Natural killer cell (primary cell): ENCODE results near the gene AKAP6. TPM values are rescaled to one million over a fixed set of nuclear protein-coding genes. Genes with fewer than 3 reads are reported as not detected.

Source experiments
- ATAC-seq, 3 donors: fragments of 150-1000 bp in 2 of 3; fragments of 200-7000 bp in 1 of 3; cut with Tn5 transposase; 1 replicate in 1 of 3; 2 replicates in 2 of 3; pipeline ENCODE4 v1.10.0; 2021; ENCODE audit warnings: mild to moderate bottlenecking in 2 of 3, moderate library complexity in 2 of 3
- DNase-seq, 2 donors: peaks; one replicate each; pipeline versions ENCODE4 v3.0.0 to v3.0.0-alpha.2; 2013 to 2021; ENCODE audit warnings: mixed read lengths in 1 of 2
- H3K27ac ChIP-seq: one replicate; pipeline ENCODE4 v1.5.1; 2013; ENCODE audit warnings: mild to moderate bottlenecking, low read length
- H3K27me3 ChIP-seq: one replicate; pipeline ENCODE4 v1.6.1; 2013; ENCODE audit warnings: low read length; ENCODE audit not compliant: control insufficient read depth, insufficient read depth
- H3K36me3 ChIP-seq: one replicate; pipeline ENCODE4 v1.6.1; 2013; ENCODE audit warnings: low read length; ENCODE audit not compliant: control insufficient read depth, insufficient read depth
- H3K4me1 ChIP-seq: one replicate; pipeline ENCODE4 v1.6.1; 2013; ENCODE audit warnings: low read length; ENCODE audit not compliant: control insufficient read depth, insufficient read depth
- H3K4me3 ChIP-seq: one replicate; pipeline ENCODE4 v1.5.1; 2013; ENCODE audit warnings: low read length
- H3K9me3 ChIP-seq: one replicate; pipeline ENCODE4 v1.6.1; 2013; ENCODE audit warnings: low read length; ENCODE audit not compliant: control insufficient read depth, insufficient read depth
- H3K27ac Mint-ChIP-seq, 2 donors: one replicate each; pipeline ENCODE4 v1.8.0; 2022; ENCODE audit warnings: mild to moderate bottlenecking in 2 of 2, mixed read lengths in 2 of 2, moderate library complexity in 1 of 2
- H3K27me3 Mint-ChIP-seq, 2 donors: one replicate each; pipeline ENCODE4 v1.8.0; 2022; ENCODE audit warnings: low read depth in 2 of 2, mixed read lengths in 2 of 2
- H3K36me3 Mint-ChIP-seq: one replicate; pipeline ENCODE4 v1.8.0; 2022; ENCODE audit warnings: mixed read lengths
- H3K4me1 Mint-ChIP-seq, 2 donors: one replicate each; pipeline ENCODE4 v1.8.0; 2022; ENCODE audit warnings: mixed read lengths in 2 of 2
- H3K4me3 Mint-ChIP-seq: one replicate; pipeline ENCODE4 v1.8.0; 2022; ENCODE audit warnings: mild to moderate bottlenecking, moderate library complexity, mixed read lengths
- H3K9me3 Mint-ChIP-seq, 2 donors: one replicate each; pipeline ENCODE4 v1.8.0; 2022; ENCODE audit warnings: mixed read lengths in 2 of 2
- WGBS: methylation state at CpG from one replicate; pipeline ENCODE4 v1.1.7; 2013; ENCODE audit warnings: missing lambda C conversion rate; ENCODE audit not compliant: insufficient coverage; 5-methylcytosine and 5-hydroxymethylcytosine counted together
- intact Hi-C: fragments of 100-400 bp; cut with micrococcal nuclease; formaldehyde crosslinking; loops from one replicate; pipeline ENCODE4 v1.14.2; 2022
- total RNA-seq, 4 donors: library from RNA; stranded (reverse); fragments of 120-200 nt in 1 of 4; gene quantifications; one replicate each; pipeline versions ENCODE4 v1.2.3 to v1.2.4, GENCODE V29; 2013 to 2022
- TF ChIP-seq, protein P1 (sequence below): fragments of 200-600 bp; IDR thresholded peaks from one replicate; pipeline ENCODE4 v1.8.0; 2022; ENCODE audit warnings: antibody characterized with exemption

Gene AKAP6
- total RNA-seq, 3 donors from 2014 or later (not counting 1 experiment from before 2014, with no cell fraction given): 0.21 to 1.3 (median 0.80) TPM

DNA sequence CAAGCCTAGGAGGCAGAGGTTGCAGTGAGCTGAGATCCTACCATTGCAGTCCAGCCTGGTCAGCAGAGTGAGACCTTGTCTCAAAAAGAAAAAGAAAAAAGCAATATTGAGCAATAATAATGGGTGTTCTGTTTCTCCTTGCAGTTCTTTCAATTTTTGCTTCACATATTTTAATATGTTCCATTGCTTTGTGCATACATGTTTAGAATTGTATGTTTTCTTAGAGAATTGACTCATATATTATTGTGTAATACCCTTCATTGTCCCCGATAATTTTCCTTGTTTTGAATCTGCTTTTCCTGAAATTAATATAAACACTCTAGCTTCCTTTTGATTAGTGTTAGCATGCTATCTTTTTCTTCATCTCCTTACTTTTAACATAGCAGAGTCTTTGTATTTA, 471.2 kb downstream of the AKAP6 start:
- Mint-ChIP-seq H3K4me3 (no peak overlapping the region), H3K9me3 (peaks cover 13 to 34% of the 10 kb centered on the region in 2 donors), H3K27ac (no peak overlapping the region), H3K36me3 (peaks cover 11% of the 10 kb centered on the region), H3K4me1 (no peaks in the 10 kb centered on the region), H3K27me3 (no peaks in the 10 kb centered on the region)
- intact Hi-C loops: no loop called here
- DNase-seq: no peak
- TF ChIP-seq, protein P1, sequence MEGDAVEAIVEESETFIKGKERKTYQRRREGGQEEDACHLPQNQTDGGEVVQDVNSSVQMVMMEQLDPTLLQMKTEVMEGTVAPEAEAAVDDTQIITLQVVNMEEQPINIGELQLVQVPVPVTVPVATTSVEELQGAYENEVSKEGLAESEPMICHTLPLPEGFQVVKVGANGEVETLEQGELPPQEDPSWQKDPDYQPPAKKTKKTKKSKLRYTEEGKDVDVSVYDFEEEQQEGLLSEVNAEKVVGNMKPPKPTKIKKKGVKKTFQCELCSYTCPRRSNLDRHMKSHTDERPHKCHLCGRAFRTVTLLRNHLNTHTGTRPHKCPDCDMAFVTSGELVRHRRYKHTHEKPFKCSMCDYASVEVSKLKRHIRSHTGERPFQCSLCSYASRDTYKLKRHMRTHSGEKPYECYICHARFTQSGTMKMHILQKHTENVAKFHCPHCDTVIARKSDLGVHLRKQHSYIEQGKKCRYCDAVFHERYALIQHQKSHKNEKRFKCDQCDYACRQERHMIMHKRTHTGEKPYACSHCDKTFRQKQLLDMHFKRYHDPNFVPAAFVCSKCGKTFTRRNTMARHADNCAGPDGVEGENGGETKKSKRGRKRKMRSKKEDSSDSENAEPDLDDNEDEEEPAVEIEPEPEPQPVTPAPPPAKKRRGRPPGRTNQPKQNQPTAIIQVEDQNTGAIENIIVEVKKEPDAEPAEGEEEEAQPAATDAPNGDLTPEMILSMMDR: no peak
- Histone ChIP-seq H3K4me1 (no peaks in the 10 kb centered on the region), H3K27ac (no peak overlapping the region), H3K9me3 (peaks cover 6% of the 10 kb centered on the region), H3K36me3 (no peaks in the 10 kb centered on the region), H3K4me3 (no peak overlapping the region), H3K27me3 (no peaks in the 10 kb centered on the region)
- no CpG with 5 or more reads among the region's 1 CpG for WGBS
- ATAC-seq: no peak

- intact Hi-C loops: no loop called here
- peaks cover 11% of the 10 kb centered on the region for H3K36me3 Mint-ChIP-seq
- no peaks in the 10 kb centered on the region for H3K4me1 Mint-ChIP-seq
- H3K27me3 Mint-ChIP-seq: no peaks in the 10 kb centered on the region
- no peak overlapping the region for H3K27ac ChIP-seq
- no peaks in the 10 kb centered on the region for H3K36me3 ChIP-seq
- H3K4me3 ChIP-seq: no peak overlapping the region
- ATAC-seq (no peak), DNase-seq (no peak)
- peaks cover 13 to 31% of the 10 kb centered on the region in 2 donors for H3K9me3 Mint-ChIP-seq
- no peaks in the 10 kb centered on the region for H3K4me1 ChIP-seq
- peaks cover 9% of the 10 kb centered on the region for H3K9me3 ChIP-seq
- TF ChIP-seq, protein P1: no peak
- no peaks in the 10 kb centered on the region for H3K27me3 ChIP-seq
- H3K4me3 Mint-ChIP-seq: no peak overlapping the region
- no CpG with 5 or more reads among the region's 1 CpG for WGBS
- no peak overlapping the region for H3K27ac Mint-ChIP-seq
Measured at GRCh38 chr14:32802295-32802694, 473.2 kb downstream of the AKAP6 start.

GRCh38 chr14:32805979-32806378, 476.9 kb downstream of the AKAP6 start:
- Histone ChIP-seq H3K9me3 (peaks cover 9% of the 10 kb centered on the region), H3K36me3 (no peaks in the 10 kb centered on the region), H3K4me3 (no peak overlapping the region), H3K27me3 (no peaks in the 10 kb centered on the region), H3K27ac (no peak overlapping the region), H3K4me1 (no peaks in the 10 kb centered on the region)
- Mint-ChIP-seq H3K36me3 (peaks cover 11% of the 10 kb centered on the region), H3K4me3 (no peak overlapping the region), H3K27ac (no peak overlapping the region), H3K9me3 (peaks cover 13 to 21% of the 10 kb centered on the region in 2 donors), H3K4me1 (no peaks in the 10 kb centered on the region), H3K27me3 (no peaks in the 10 kb centered on the region)
- 74% methylated on average over 2 of the region's 2 CpGs for WGBS
- TF ChIP-seq, protein P1: no peak
- intact Hi-C loops: no loop called here
- ATAC-seq (no peak), DNase-seq (no peak)

DNA sequence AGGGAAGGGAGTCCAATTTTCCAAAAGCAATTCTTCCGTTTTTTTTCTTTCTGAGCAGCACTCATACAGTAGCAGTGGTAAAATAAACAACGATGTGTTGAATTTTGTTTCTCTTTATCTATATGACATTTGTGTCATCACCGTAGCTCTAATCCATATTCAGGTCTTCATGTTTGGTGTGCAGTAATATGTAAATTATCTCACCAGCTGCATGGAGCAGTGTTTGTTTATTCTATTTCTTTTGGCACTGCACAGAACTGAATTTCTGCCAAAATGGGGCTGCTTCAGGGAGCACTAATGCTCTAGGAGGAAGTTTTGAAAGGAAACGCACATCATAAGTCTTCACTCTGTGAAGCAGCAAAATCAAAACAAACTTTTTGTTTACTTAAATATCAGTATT, 479.5 kb downstream of the AKAP6 start:
- H3K9me3 ChIP-seq: peaks cover 5% of the 10 kb centered on the region
- peaks cover 6% of the 10 kb centered on the region for H3K36me3 Mint-ChIP-seq
- no peaks in the 10 kb centered on the region for H3K27me3 Mint-ChIP-seq
- no peaks in the 10 kb centered on the region for H3K36me3 ChIP-seq
- intact Hi-C loops: no loop called here
- TF ChIP-seq, protein P1: no peak
- DNase-seq (no peak), ATAC-seq (no peak)
- no peak overlapping the region for H3K4me3 Mint-ChIP-seq
- H3K27ac Mint-ChIP-seq: no peak overlapping the region
- peaks cover 11% of the 10 kb centered on the region in 2 donors for H3K9me3 Mint-ChIP-seq
- 40% methylated on average over 1 of the region's 4 CpGs for WGBS
- no peaks in the 10 kb centered on the region for H3K4me1 ChIP-seq
- H3K4me1 Mint-ChIP-seq: no peaks in the 10 kb centered on the region
- H3K27ac ChIP-seq: no peak overlapping the region
- H3K27me3 ChIP-seq: no peaks in the 10 kb centered on the region
- no peak overlapping the region for H3K4me3 ChIP-seq
